Measurements from ENCODE around the gene PSMD14. TPM values are rescaled to one million over a fixed set of nuclear protein-coding genes. Genes with fewer than 3 reads are reported as not detected.

The PSMD14 gene
- total and polyA plus RNA-seq, 2 of the 13 experiments (the other 11 are each of a cell fraction or from before 2014, with no cell fraction given): 60.6 to 149 TPM

DNA sequence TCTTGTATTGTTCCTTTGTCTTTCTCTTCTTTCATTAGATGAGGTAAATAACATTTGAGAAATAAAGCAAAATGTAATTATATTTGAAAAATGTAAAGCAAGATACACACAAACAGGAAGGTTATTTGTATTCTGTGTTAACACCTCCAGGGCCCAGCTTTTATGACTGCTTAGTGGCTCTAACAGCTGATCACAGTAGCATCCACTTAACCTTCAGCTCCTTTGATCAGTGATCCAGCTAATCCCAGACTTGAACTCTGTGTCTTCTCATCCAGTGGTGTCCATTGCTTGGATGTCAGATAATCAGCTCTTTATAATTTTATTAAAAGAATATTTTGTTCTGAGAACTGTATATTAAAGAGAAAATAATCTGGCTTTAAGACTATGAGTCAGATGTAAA lies 44.5 kb downstream of the PSMD14 start (continued):
- no peak for TF ChIP-seq ZNF615 (CRISPR knock-in tag; IDR thresholded peaks at IDR 0.05; ENCODE audit: borderline replicate concordance)
- TF ChIP-seq, protein P1, sequence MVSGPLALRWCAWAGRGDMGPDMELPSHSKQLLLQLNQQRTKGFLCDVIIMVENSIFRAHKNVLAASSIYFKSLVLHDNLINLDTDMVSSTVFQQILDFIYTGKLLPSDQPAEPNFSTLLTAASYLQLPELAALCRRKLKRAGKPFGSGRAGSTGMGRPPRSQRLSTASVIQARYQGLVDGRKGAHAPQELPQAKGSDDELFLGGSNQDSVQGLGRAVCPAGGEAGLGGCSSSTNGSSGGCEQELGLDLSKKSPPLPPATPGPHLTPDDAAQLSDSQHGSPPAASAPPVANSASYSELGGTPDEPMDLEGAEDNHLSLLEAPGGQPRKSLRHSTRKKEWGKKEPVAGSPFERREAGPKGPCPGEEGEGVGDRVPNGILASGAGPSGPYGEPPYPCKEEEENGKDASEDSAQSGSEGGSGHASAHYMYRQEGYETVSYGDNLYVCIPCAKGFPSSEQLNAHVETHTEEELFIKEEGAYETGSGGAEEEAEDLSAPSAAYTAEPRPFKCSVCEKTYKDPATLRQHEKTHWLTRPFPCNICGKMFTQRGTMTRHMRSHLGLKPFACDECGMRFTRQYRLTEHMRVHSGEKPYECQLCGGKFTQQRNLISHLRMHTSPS (CRISPR knock-in tag; IDR thresholded peaks at IDR 0.05; ENCODE audit: low read depth): no peak
- TF ChIP-seq, protein P2, sequence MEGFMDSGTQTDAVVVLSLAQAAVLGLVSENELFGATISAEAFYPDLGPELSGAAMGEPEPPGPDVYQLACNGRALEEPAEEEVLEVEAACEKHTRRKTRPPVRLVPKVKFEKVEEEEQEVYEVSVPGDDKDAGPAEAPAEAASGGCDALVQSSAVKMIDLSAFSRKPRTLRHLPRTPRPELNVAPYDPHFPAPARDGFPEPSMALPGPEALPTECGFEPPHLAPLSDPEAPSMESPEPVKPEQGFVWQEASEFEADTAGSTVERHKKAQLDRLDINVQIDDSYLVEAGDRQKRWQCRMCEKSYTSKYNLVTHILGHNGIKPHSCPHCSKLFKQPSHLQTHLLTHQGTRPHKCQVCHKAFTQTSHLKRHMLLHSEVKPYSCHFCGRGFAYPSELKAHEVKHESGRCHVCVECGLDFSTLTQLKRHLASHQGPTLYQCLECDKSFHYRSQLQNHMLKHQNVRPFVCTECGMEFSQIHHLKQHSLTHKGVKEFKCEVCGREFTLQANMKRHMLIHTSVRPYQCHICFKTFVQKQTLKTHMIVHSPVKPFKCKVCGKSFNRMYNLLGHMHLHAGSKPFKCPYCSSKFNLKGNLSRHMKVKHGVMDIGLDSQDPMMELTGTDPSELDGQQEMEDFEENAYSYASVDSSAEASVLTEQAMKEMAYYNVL (CRISPR knock-in tag; IDR thresholded peaks at IDR 0.05; ENCODE audit: borderline replicate concordance): no peak

DNA sequence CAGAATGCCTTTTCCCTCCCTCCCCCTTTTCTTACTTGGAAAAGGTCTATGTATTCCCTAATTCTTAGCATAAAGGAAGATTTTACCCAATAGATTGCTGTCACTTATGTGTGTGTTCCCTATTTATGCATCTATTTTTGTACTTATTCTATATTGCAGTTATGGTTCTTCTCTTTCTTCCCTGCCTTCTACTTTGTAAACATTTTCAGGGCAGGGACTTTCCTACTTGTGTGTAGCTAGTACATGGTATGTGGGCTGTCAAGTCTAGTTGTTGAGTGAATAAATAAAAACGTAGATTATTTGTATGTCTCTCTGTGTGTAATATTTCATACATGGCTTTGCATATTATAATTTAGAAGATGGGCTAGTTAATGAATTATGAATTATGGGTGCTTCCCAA lies 45.3 kb downstream of the PSMD14 start:
- Histone ChIP-seq H3K4me3 (replicated peaks in 1 of 3; ENCODE audit: insufficient read depth in 1 of 3, low read depth in 2 of 3, low read length in 3 of 3) (no peak overlapping the region), H3K36me3 (replicated peaks in 1 of 2; ENCODE audit: control insufficient read depth in 1 of 2, insufficient read depth in 2 of 2, low read length in 2 of 2) (no peaks in the 10 kb centered on the region), H3K4me2 (ENCODE audit: low read depth, low read length) (no peak overlapping the region), H3K27me3 (ENCODE audit: control insufficient read depth in 1 of 2, insufficient read depth in 2 of 2, low read length in 2 of 2) (no peaks in the 10 kb centered on the region), H3K79me2 (ENCODE audit: insufficient read depth, low read length) (peaks cover 77% of the 10 kb centered on the region), H3K9ac (ENCODE audit: insufficient read depth, low read depth, low read length) (no peak overlapping the region), H3K27ac (ENCODE audit: extremely low read length, insufficient read depth, low read length) (no peak overlapping the region), H2AFZ (ENCODE audit: low read length) (no peak overlapping the region), H3K4me1 (ENCODE audit: insufficient read depth, low read length) (0 out of 2 replicates have a peak, but pooled peaks cover 2% of the 10 kb centered on the region), H3K9me3 (ENCODE audit: low read length) (no peaks in the 10 kb centered on the region), H4K20me1 (ENCODE audit: insufficient read depth, low read length) (no peaks in the 10 kb centered on the region)
- ChIA-PET CTCF (ENCODE audit: low intra/inter-chr PET ratio, low total read pairs) (no interaction called here), POLR2A (no interaction called here)
- DNase-seq (ENCODE audit: low spot score): no peak
- intact Hi-C loops (cut with micrococcal nuclease; ENCODE audit: unreplicated experiment): no loop called here
- no TSS peak for BruUV-seq (replicated peaks)
- in situ Hi-C loops (cut with HindIII; ENCODE audit: extremely low pct_ligation_motif_present, low pct_unique_long_range_greater_than_20kb): no loop called here
- ATAC-seq: no peak
- WGBS (ENCODE audit: low lambda C conversion rate): 89% methylated on average over 1 of the region's 1 CpG
- no peak for FAIRE-seq
- no peak for TF ChIP-seq ZNF430 (CRISPR knock-in tag; IDR thresholded peaks at IDR 0.05)
- TF ChIP-seq NPAS2 (CRISPR knock-in tag; IDR thresholded peaks at IDR 0.05; ENCODE audit: borderline replicate concordance): no peak
- no peak for TF ChIP-seq JUN (CRISPR knock-in tag; IDR thresholded peaks at IDR 0.05)
- TF ChIP-seq ZNF83 (CRISPR knock-in tag; IDR thresholded peaks at IDR 0.05; ENCODE audit: borderline replicate concordance): no peak
- TF ChIP-seq, protein P3, sequence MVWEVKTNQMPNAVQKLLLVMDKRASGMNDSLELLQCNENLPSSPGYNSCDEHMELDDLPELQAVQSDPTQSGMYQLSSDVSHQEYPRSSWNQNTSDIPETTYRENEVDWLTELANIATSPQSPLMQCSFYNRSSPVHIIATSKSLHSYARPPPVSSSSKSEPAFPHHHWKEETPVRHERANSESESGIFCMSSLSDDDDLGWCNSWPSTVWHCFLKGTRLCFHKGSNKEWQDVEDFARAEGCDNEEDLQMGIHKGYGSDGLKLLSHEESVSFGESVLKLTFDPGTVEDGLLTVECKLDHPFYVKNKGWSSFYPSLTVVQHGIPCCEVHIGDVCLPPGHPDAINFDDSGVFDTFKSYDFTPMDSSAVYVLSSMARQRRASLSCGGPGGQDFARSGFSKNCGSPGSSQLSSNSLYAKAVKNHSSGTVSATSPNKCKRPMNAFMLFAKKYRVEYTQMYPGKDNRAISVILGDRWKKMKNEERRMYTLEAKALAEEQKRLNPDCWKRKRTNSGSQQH (CRISPR knock-in tag; IDR thresholded peaks at IDR 0.05; ENCODE audit: low read depth): no peak
- no peak for TF ChIP-seq PHB2 (IDR thresholded peaks at IDR 0.05; ENCODE audit: partially characterized antibody)
- TF ChIP-seq HNF4A (CRISPR knock-in tag; IDR thresholded peaks at IDR 0.05): no peak
- no peak for TF ChIP-seq KDM3A (CRISPR knock-in tag; IDR thresholded peaks at IDR 0.05; ENCODE audit: low read depth)
- no peak for TF ChIP-seq ZKSCAN8 (CRISPR knock-in tag; IDR thresholded peaks at IDR 0.05; ENCODE audit: borderline replicate concordance)
- no peak for TF ChIP-seq ZNF224 (CRISPR knock-in tag; IDR thresholded peaks at IDR 0.05)
- no peak for TF ChIP-seq ZNF292 (CRISPR knock-in tag; IDR thresholded peaks at IDR 0.05; ENCODE audit: borderline replicate concordance, low read depth)
- TF ChIP-seq ZNF878 (CRISPR knock-in tag; IDR thresholded peaks at IDR 0.05): no peak
- TF ChIP-seq, protein P4, sequence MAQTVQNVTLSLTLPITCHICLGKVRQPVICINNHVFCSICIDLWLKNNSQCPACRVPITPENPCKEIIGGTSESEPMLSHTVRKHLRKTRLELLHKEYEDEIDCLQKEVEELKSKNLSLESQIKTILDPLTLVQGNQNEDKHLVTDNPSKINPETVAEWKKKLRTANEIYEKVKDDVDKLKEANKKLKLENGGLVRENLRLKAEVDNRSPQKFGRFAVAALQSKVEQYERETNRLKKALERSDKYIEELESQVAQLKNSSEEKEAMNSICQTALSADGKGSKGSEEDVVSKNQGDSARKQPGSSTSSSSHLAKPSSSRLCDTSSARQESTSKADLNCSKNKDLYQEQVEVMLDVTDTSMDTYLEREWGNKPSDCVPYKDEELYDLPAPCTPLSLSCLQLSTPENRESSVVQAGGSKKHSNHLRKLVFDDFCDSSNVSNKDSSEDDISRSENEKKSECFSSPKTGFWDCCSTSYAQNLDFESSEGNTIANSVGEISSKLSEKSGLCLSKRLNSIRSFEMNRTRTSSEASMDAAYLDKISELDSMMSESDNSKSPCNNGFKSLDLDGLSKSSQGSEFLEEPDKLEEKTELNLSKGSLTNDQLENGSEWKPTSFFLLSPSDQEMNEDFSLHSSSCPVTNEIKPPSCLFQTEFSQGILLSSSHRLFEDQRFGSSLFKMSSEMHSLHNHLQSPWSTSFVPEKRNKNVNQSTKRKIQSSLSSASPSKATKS (CRISPR knock-in tag; IDR thresholded peaks at IDR 0.05): no peak
- TF ChIP-seq ZFP62 (CRISPR knock-in tag; IDR thresholded peaks at IDR 0.05): no peak

Data from HepG2 (cell line).